Ishikawa (cell line): ENCODE measurements around the gene SEMA6D.

ENCODE experiments used
- CEBPB ChIP-seq: IDR thresholded peaks from 2 replicates; pipeline ENCODE4 v1.6.1; 2012
- CREB1 ChIP-seq: IDR thresholded peaks from 2 replicates; pipeline ENCODE4 v1.6.1; 2012; ENCODE audit warnings: low read depth
- EGR1 ChIP-seq: IDR thresholded peaks from 2 replicates; pipeline ENCODE4 v1.6.1; 2012
- EP300 ChIP-seq: IDR thresholded peaks from 2 replicates; pipeline ENCODE4 v1.6.1; 2012; ENCODE audit warnings: borderline replicate concordance
- FOXM1 ChIP-seq: IDR thresholded peaks from 2 replicates; pipeline ENCODE4 v1.6.1; 2012; ENCODE audit warnings: low read depth, borderline replicate concordance
- NFIC ChIP-seq: IDR thresholded peaks from 2 replicates; pipeline ENCODE4 v1.6.1; 2012
- RAD21 ChIP-seq: IDR thresholded peaks from 2 replicates; pipeline ENCODE4 v1.6.1; 2012; ENCODE audit warnings: low read depth
- TAF1 ChIP-seq: IDR thresholded peaks from 2 replicates; pipeline ENCODE4 v1.6.1; 2012; ENCODE audit warnings: low read depth, mild to moderate bottlenecking
- TCF12 ChIP-seq: IDR thresholded peaks from 2 replicates; pipeline ENCODE4 v1.6.1; 2012; ENCODE audit warnings: low read depth
- TEAD4 ChIP-seq: IDR thresholded peaks from 2 replicates; pipeline ENCODE4 v1.6.1; 2012
- YY1 ChIP-seq: IDR thresholded peaks from 2 replicates; pipeline ENCODE4 v1.6.1; 2012; ENCODE audit warnings: low read depth
- ZBTB7A ChIP-seq: IDR thresholded peaks from 2 replicates; pipeline ENCODE4 v1.6.1; 2012; ENCODE audit warnings: low read depth
- TF ChIP-seq, protein P1 (sequence below): IDR thresholded peaks from 2 replicates; pipeline ENCODE4 v1.6.1; 2012
- TF ChIP-seq, protein P2 (sequence below): IDR thresholded peaks from 2 replicates; pipeline ENCODE4 v1.6.1; 2012; ENCODE audit warnings: low read depth, mild to moderate bottlenecking
- TF ChIP-seq, protein P3 (sequence below): IDR thresholded peaks from 2 replicates; pipeline ENCODE4 v1.6.1; 2012

Gene SEMA6D

DNA sequence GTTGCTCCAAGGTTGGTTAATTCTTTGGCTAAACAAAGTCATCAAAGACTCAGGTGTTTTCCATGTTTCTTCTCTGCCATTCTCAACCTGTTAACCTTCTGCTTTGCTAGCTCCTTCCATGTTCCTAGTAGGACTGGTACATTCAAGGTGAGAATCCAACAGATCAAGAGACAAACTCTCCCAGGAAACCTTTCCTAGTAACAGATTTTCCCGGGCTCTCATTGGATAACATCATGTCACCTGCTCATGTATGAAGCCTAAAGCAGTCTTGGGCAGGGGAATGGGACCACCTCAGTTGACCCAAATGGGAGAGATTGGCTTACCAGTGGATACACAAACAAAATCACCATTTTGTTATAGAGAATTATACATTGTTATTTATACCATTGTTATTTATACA is 14.9 kb downstream of the SEMA6D start:
- TF ChIP-seq TCF12 = no peak
- TF ChIP-seq TAF1 = no peak
- TF ChIP-seq EGR1 = no peak
- TF ChIP-seq YY1 = no peak
- TF ChIP-seq, protein P1, sequence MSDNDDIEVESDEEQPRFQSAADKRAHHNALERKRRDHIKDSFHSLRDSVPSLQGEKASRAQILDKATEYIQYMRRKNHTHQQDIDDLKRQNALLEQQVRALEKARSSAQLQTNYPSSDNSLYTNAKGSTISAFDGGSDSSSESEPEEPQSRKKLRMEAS = no peak
- TF ChIP-seq RAD21 = no peak
- TF ChIP-seq CREB1 = no peak
- no peak for TF ChIP-seq FOXM1
- TF ChIP-seq, protein P2, sequence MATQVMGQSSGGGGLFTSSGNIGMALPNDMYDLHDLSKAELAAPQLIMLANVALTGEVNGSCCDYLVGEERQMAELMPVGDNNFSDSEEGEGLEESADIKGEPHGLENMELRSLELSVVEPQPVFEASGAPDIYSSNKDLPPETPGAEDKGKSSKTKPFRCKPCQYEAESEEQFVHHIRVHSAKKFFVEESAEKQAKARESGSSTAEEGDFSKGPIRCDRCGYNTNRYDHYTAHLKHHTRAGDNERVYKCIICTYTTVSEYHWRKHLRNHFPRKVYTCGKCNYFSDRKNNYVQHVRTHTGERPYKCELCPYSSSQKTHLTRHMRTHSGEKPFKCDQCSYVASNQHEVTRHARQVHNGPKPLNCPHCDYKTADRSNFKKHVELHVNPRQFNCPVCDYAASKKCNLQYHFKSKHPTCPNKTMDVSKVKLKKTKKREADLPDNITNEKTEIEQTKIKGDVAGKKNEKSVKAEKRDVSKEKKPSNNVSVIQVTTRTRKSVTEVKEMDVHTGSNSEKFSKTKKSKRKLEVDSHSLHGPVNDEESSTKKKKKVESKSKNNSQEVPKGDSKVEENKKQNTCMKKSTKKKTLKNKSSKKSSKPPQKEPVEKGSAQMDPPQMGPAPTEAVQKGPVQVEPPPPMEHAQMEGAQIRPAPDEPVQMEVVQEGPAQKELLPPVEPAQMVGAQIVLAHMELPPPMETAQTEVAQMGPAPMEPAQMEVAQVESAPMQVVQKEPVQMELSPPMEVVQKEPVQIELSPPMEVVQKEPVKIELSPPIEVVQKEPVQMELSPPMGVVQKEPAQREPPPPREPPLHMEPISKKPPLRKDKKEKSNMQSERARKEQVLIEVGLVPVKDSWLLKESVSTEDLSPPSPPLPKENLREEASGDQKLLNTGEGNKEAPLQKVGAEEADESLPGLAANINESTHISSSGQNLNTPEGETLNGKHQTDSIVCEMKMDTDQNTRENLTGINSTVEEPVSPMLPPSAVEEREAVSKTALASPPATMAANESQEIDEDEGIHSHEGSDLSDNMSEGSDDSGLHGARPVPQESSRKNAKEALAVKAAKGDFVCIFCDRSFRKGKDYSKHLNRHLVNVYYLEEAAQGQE = no peak
- TF ChIP-seq EP300 = no peak
- TF ChIP-seq TEAD4 = no peak
- no peak for TF ChIP-seq ZBTB7A
- TF ChIP-seq, protein P3, sequence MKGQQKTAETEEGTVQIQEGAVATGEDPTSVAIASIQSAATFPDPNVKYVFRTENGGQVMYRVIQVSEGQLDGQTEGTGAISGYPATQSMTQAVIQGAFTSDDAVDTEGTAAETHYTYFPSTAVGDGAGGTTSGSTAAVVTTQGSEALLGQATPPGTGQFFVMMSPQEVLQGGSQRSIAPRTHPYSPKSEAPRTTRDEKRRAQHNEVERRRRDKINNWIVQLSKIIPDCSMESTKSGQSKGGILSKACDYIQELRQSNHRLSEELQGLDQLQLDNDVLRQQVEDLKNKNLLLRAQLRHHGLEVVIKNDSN = no peak
- TF ChIP-seq NFIC = no peak
- TF ChIP-seq CEBPB = no peak

DNA sequence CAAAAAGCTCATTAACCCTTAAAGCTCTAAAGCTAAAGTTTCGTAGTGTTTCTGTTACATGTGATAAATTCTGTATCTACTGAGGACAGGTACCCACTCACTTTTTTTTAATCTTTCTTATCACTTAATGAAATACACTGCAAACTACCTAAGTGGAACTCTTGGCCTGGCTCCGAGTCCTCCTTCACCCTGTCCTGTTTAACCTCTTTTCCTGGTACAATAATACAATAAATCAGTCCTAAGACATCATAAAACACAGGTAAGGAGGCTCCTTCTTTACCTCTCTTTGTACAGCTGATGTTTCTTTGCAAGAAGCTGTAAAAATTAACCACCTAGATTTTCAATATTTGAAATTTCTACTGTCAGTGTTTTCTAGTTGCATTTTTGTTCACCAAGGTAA is 15.8 kb downstream of the SEMA6D start:
- TF ChIP-seq FOXM1 (no peak), RAD21 (no peak), NFIC (no peak), YY1 (no peak), TEAD4 (no peak), TCF12 (no peak), TAF1 (no peak), EP300 (no peak), CREB1 (no peak), ZBTB7A (no peak)
- TF ChIP-seq, protein P2 = no peak
- TF ChIP-seq, protein P1 = no peak
- TF ChIP-seq, protein P3 = no peak

DNA sequence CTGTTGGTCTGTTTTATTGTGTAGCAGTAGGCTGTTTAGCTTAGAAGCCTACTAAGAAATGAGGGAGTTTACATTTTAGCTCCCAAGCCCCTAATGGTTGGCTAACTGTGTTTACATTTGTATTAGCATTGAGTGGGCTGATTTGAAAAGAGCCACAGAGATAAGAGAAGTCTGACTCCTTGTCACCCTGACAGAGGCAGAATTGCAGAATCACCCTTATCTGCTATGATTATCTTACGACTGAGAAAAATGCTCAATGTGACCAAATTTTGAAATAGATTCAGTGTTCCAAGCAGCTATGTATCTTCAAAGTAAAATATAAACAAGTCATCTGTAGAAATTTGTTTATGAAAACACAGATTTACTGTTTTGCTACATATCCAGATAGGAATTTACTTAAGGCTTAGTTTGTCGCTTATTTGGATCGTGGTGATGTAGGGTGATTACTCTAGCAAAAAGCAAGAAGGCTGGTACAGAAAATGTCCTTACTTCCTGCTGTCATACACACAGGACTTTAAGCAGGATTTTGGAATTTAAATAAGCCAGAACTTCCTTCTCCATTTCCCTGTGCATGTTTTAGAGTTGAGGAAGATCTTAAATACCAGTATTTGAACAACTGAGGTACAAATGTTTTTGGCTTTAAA is 19.0 kb downstream of the SEMA6D start:
- TF ChIP-seq, protein P1 = no peak
- TF ChIP-seq YY1 = no peak
- TF ChIP-seq EGR1 = no peak
- TF ChIP-seq TEAD4 = no peak
- no peak for TF ChIP-seq TCF12
- no peak for TF ChIP-seq ZBTB7A
- no peak for TF ChIP-seq CEBPB
- no peak for TF ChIP-seq EP300
- no peak for TF ChIP-seq TAF1
- no peak for TF ChIP-seq CREB1
- no peak for TF ChIP-seq FOXM1
- no peak for TF ChIP-seq NFIC
- TF ChIP-seq, protein P2 = no peak
- TF ChIP-seq, protein P3 = no peak

DNA sequence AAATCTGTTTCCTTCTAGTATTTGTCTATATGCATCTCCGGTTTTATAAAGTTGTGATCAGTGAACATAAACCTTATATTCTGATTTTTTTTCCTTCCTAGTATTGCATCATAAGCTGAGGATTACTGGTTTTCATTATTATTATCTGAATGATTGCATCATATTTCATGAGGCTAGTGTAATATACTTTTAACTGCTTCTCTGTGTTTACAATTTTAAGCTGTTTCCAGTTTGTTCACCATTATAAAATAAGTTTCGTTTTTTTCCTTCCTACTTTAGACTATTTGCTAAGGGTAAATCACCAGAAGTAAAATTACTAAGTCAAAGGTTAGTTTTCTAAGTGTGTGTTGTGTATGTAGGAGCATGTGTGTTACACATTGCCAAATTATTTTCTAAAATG is 20.2 kb downstream of the SEMA6D start:
- TF ChIP-seq, protein P1 = no peak
- TF ChIP-seq FOXM1 (no peak), EP300 (no peak), ZBTB7A (no peak), TEAD4 (no peak), TCF12 (no peak), CEBPB (no peak), EGR1 (no peak), CREB1 (no peak), TAF1 (no peak), NFIC (no peak), RAD21 (no peak), YY1 (no peak)
- TF ChIP-seq, protein P2 = no peak
- TF ChIP-seq, protein P3 = no peak
